GM12874 (cell line): Measurements from ENCODE around the gene IMMP2L.

Experiments used
- TF ChIP-seq, protein P1 (sequence below): IDR thresholded peaks from 2 replicates; pipeline ENCODE4 v1.5.1; 2011; ENCODE audit warnings: low read depth, mild to moderate bottlenecking, control low read depth, low read length, moderate library complexity; ENCODE audit not compliant: insufficient read depth

Gene IMMP2L

DNA sequence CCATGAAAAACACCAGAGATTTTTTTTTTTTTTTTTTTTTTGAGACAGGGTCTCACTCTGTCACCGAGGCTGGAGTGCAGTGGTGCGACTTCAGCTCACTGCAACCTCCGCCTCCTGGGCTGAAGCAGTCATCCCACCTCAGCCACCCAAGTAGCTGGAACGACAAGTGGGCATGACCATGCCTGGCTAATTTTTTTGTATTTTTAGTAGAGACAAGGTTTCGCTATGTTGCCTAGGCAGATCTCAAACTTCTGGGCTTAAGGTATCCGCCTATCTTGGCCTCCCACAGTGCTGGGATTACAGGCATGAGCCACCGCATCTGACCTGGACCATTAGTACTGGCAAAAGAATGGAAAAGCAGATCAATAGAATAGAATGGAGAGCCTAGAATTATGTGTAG is 530.4 kb downstream of the IMMP2L start:
- TF ChIP-seq, protein P1, sequence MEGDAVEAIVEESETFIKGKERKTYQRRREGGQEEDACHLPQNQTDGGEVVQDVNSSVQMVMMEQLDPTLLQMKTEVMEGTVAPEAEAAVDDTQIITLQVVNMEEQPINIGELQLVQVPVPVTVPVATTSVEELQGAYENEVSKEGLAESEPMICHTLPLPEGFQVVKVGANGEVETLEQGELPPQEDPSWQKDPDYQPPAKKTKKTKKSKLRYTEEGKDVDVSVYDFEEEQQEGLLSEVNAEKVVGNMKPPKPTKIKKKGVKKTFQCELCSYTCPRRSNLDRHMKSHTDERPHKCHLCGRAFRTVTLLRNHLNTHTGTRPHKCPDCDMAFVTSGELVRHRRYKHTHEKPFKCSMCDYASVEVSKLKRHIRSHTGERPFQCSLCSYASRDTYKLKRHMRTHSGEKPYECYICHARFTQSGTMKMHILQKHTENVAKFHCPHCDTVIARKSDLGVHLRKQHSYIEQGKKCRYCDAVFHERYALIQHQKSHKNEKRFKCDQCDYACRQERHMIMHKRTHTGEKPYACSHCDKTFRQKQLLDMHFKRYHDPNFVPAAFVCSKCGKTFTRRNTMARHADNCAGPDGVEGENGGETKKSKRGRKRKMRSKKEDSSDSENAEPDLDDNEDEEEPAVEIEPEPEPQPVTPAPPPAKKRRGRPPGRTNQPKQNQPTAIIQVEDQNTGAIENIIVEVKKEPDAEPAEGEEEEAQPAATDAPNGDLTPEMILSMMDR: no peak

DNA sequence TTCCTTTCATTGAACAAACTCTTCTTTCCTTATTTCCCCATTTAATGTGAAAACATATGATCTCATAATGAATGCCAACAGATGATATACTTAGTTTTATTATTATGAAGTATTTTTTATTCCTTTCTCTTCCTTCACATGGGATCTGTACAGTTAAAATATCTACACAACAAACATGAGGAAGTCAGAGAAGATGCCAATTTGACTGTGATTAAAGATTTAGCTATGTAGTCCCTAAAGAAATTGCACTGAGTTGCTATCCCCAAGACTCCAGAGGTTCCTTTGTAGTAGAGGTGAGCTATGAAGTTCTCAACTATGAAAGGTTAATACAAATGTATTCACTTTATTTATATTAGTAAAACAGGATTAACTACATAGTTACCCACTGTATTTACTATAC is 532.0 kb downstream of the IMMP2L start:
- TF ChIP-seq, protein P1: no peak

DNA sequence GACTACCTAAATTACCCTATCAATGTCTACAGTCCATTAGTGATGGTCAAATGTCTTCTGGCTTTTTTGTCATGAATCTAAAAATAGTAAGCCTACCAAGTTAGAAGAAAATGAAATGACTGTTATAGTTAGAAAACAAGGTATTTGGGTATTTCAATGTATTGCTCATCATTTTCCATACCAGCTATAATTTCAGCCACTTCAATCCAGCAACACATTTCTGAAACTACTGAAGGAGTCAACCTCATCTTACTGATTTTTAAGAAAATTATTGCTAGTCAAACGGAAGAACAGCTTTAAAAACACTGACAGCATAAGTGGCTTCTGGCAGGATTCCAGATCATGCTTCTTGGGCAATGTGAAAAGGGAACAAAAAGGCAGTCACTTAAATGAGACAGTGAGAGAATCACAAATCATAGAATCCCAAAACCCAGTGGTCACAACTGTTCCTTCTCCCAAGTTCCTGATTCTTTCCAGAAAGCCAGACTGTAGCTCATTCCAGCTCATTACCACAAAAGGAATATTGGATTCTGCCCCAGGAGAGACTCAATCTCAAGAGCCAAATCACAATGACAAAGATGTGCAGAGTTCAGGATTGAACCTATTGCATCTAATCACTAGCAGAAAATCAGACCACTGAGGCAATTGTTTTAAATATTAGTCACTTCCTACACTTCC is 532.6 kb downstream of the IMMP2L start:
- TF ChIP-seq, protein P1: no peak

DNA sequence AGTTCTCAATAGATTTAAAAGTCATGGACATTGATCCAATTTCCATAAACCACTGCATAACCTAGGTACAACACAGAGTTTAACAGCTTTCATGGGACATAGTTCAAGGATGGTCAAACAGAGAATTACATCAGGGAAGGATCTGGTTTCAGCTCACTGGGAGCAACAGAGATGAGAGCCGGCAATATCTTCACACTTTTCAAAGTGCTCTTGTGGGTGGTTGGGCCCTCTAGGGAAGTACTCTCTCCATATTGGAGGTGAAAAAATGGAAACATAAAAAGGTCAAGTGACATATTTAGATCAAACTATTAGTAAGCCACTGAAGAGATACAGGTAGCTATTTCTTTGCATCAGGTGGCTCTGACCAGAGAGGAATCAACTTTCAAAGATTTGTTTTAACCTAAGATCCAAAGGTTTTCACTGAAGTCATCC is 533.1 kb downstream of the IMMP2L start:
- TF ChIP-seq, protein P1: no peak

DNA sequence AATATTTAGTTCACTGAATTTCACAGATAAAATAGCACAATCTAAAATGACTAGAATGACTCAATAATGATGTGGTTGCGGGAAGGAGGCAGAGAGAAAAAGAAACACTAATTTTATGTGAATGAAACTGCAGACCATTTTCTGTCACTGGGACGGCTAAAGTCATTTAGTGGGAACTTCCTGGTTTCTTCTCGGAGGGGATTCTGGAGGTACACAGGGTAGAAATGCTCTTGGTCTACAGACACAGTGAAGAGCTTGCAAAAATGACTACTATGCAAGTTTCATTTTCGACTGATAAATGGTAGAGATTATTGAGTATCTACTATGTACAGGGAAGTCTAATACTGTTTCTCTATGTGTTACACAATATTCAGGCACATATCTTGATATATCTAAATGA is 534.9 kb downstream of the IMMP2L start:
- TF ChIP-seq, protein P1: no peak

DNA sequence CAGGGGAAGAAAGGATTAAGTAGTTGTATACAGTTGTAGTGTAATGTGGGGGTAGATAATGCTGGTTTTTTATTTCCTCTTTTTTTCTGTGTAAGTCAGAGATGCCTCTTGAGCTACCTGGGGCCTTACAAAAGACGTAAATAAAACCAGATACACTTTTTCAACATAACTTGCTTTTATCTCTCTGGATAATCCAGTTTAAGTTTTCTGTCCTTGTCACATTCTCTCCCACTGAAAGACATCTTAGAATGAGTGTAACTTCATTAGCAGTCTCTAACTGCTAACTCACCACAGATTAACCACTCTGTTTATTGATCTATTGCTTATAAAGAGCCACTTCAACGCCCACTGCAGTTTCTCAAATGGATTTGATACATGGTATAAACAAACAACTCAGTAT is 535.5 kb downstream of the IMMP2L start:
- TF ChIP-seq, protein P1: no peak

DNA sequence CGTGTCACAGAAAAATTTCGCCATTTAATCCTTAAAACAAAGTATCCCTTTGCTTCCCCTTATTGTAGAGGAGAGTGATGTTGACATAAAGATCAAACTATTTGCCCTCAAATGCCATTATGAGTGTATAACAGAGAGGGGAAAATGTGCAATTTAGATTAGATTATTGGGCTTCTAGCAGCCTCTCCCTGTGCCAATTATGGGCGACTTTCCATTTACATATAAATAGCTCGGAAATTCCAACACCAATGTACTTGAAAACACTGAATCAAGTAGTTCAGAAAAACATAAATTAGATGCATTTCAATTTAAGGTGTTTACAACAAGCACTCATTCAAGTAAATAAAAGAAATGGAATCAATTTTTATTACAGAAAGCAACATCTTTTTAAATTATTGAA is 535.9 kb downstream of the IMMP2L start:
- TF ChIP-seq, protein P1: no peak
